Measurements from ENCODE around the gene AGAP2. TPM values are rescaled to one million over a fixed set of nuclear protein-coding genes. Genes with fewer than 3 reads are reported as not detected.

The AGAP2 gene
- total RNA-seq, 1 donor = 0.72 TPM

GRCh38 chr12:57713209-57713608, 25.3 kb downstream of the AGAP2 start:
- no peak overlapping the region for H2AFZ ChIP-seq (ENCODE audit: low read length)
- H3K27ac ChIP-seq (ENCODE audit: low read depth, low read length) = no peak overlapping the region
- H4K20me1 ChIP-seq (ENCODE audit: insufficient read depth, low read length) = no peaks in the 10 kb centered on the region
- H3K4me3 ChIP-seq (ENCODE audit: insufficient read depth, low read length) = no peak overlapping the region
- no peaks in the 10 kb centered on the region for H3K4me1 ChIP-seq (ENCODE audit: insufficient read depth, low read length)
- peaks cover 21% of the 10 kb centered on the region for H3K36me3 ChIP-seq (ENCODE audit: insufficient read depth, low read length)
- H3K27me3 ChIP-seq (ENCODE audit: insufficient read depth, low read length) = no peaks in the 10 kb centered on the region
- no peaks in the 10 kb centered on the region for H3K79me2 ChIP-seq (ENCODE audit: insufficient read depth, low read length)
- no peak overlapping the region for H3K4me2 ChIP-seq (ENCODE audit: insufficient read depth, low read length)
- no peaks in the 10 kb centered on the region for H3K9me3 ChIP-seq (ENCODE audit: low read depth, low read length)
- no peak for TF ChIP-seq CTCF (IDR thresholded peaks at IDR 0.05; ENCODE audit: extremely low read depth, low read depth, low read length)
- no peak for DNase-seq (ENCODE audit: insufficient read length, low spot score, missing footprints)

- H3K36me3 ChIP-seq (ENCODE audit: insufficient read depth, low read length) = peaks cover 16% of the 10 kb centered on the region
- no peak overlapping the region for H3K4me3 ChIP-seq (ENCODE audit: insufficient read depth, low read length)
Measured at GRCh38 chr12:57712701-57713100, 25.8 kb downstream of the AGAP2 start.

GRCh38 chr12:57708296-57708695, 30.2 kb downstream of the AGAP2 start:
- no peaks in the 10 kb centered on the region for H3K9me3 ChIP-seq (ENCODE audit: low read depth, low read length)
- no peak overlapping the region for H3K4me3 ChIP-seq (ENCODE audit: insufficient read depth, low read length)
- no peak overlapping the region for H3K27ac ChIP-seq (ENCODE audit: low read depth, low read length)
- H3K27me3 ChIP-seq (ENCODE audit: insufficient read depth, low read length) = no peaks in the 10 kb centered on the region
- no peaks in the 10 kb centered on the region for H3K4me1 ChIP-seq (ENCODE audit: insufficient read depth, low read length)
- no peak overlapping the region for H2AFZ ChIP-seq (ENCODE audit: low read length)
- DNase-seq (ENCODE audit: insufficient read length, low spot score, missing footprints) = no peak
- H3K36me3 ChIP-seq (ENCODE audit: insufficient read depth, low read length) = peaks cover 8% of the 10 kb centered on the region
- no peak for TF ChIP-seq CTCF (IDR thresholded peaks at IDR 0.05; ENCODE audit: extremely low read depth, low read depth, low read length)
- H3K4me2 ChIP-seq (ENCODE audit: insufficient read depth, low read length) = no peak overlapping the region
- no peaks in the 10 kb centered on the region for H4K20me1 ChIP-seq (ENCODE audit: insufficient read depth, low read length)
- H3K79me2 ChIP-seq (ENCODE audit: insufficient read depth, low read length) = no peaks in the 10 kb centered on the region

More at GRCh38 chr12:57712701-57713100, 25.8 kb downstream of the AGAP2 start:
- no peak for TF ChIP-seq CTCF (IDR thresholded peaks at IDR 0.05; ENCODE audit: extremely low read depth, low read depth, low read length)
- Histone ChIP-seq H3K27me3 (ENCODE audit: insufficient read depth, low read length) (no peaks in the 10 kb centered on the region), H4K20me1 (ENCODE audit: insufficient read depth, low read length) (no peaks in the 10 kb centered on the region), H2AFZ (ENCODE audit: low read length) (no peak overlapping the region), H3K79me2 (ENCODE audit: insufficient read depth, low read length) (no peaks in the 10 kb centered on the region), H3K4me1 (ENCODE audit: insufficient read depth, low read length) (no peaks in the 10 kb centered on the region), H3K9me3 (ENCODE audit: low read depth, low read length) (no peaks in the 10 kb centered on the region), H3K27ac (ENCODE audit: low read depth, low read length) (no peak overlapping the region), H3K4me2 (ENCODE audit: insufficient read depth, low read length) (no peak overlapping the region)
- no peak for DNase-seq (ENCODE audit: insufficient read length, low spot score, missing footprints)

- Histone ChIP-seq H3K4me1 (ENCODE audit: insufficient read depth, low read length) (no peaks in the 10 kb centered on the region), H3K9me3 (ENCODE audit: low read depth, low read length) (no peaks in the 10 kb centered on the region), H3K4me3 (ENCODE audit: insufficient read depth, low read length) (no peak overlapping the region), H3K27ac (ENCODE audit: low read depth, low read length) (no peak overlapping the region), H4K20me1 (ENCODE audit: insufficient read depth, low read length) (no peaks in the 10 kb centered on the region), H2AFZ (ENCODE audit: low read length) (no peak overlapping the region), H3K36me3 (ENCODE audit: insufficient read depth, low read length) (peaks cover 13% of the 10 kb centered on the region), H3K27me3 (ENCODE audit: insufficient read depth, low read length) (no peaks in the 10 kb centered on the region), H3K79me2 (ENCODE audit: insufficient read depth, low read length) (no peaks in the 10 kb centered on the region), H3K4me2 (ENCODE audit: insufficient read depth, low read length) (no peak overlapping the region)
- no peak for TF ChIP-seq CTCF (IDR thresholded peaks at IDR 0.05; ENCODE audit: extremely low read depth, low read depth, low read length)
- no peak for DNase-seq (ENCODE audit: insufficient read length, low spot score, missing footprints)
Measured at GRCh38 chr12:57707250-57707649, 31.3 kb downstream of the AGAP2 start.
